GM12878 (cell line): ENCODE measurements around the gene A4GNT. TPM values are rescaled to one million over a fixed set of nuclear protein-coding genes. Genes with fewer than 3 reads are reported as not detected.

ENCODE experiments used
- CBFB ChIP-seq: IDR thresholded peaks from 2 replicates; pipeline ENCODE4 v1.6.1; 2016; ENCODE audit warnings: antibody characterized with exemption, low read depth
- CBX5 ChIP-seq: sonication (generic); IDR thresholded peaks from 2 replicates; pipeline ENCODE4 v1.6.1; 2016; ENCODE audit warnings: low read depth, moderate library complexity, mild to moderate bottlenecking, inconsistent platforms
- CREB1 ChIP-seq: IDR thresholded peaks from 2 replicates; pipeline ENCODE4 v1.6.1; 2012; ENCODE audit warnings: low read depth, mild to moderate bottlenecking, inconsistent platforms
- CREM ChIP-seq: IDR thresholded peaks from 2 replicates; pipeline ENCODE4 v1.6.1; 2014; ENCODE audit warnings: antibody characterized with exemption, low read depth
- FOXK2 ChIP-seq: fragments of 450-650 bp; IDR thresholded peaks from 2 replicates; pipeline ENCODE4 v1.6.1; 2017; ENCODE audit warnings: mild to moderate bottlenecking, moderate library complexity
- IKZF1 ChIP-seq: fragments of 450-650 bp; conservative IDR thresholded peaks from 2 replicates; pipeline ENCODE4 v1.6.1; 2017; ENCODE audit warnings: antibody characterized with exemption, mild to moderate bottlenecking
- IKZF2 ChIP-seq, 2 experiments: fragments of 450-650 bp; IDR thresholded peaks; 2 replicates each; pipeline ENCODE4 v1.6.1; 2017; ENCODE audit warnings: mild to moderate bottlenecking in 2 of 2, moderate library complexity in 2 of 2
- NR2C1 ChIP-seq: fragments of 450-650 bp; IDR thresholded peaks from 2 replicates; pipeline ENCODE4 v1.6.1; 2017; ENCODE audit warnings: antibody characterized with exemption, mild to moderate bottlenecking, moderate library complexity
- POLR2A ChIP-seq: IDR thresholded peaks from 2 replicates; pipeline ENCODE4 v1.6.1; 2011; ENCODE audit warnings: low read depth, mild to moderate bottlenecking, low read length
- SKIL ChIP-seq: fragments of 450-650 bp; IDR thresholded peaks from 2 replicates; pipeline ENCODE4 v1.6.1; 2017; ENCODE audit warnings: mild to moderate bottlenecking, low read depth, inconsistent platforms; ENCODE audit not compliant: poor library complexity, severe bottlenecking
- SMARCA5 ChIP-seq: fragments of 450-650 bp; IDR thresholded peaks from 2 replicates; pipeline ENCODE4 v1.6.1; 2017; ENCODE audit warnings: mild to moderate bottlenecking
- STAT3 ChIP-seq: IDR thresholded peaks from 2 replicates; pipeline ENCODE4 v1.6.1; 2011; ENCODE audit warnings: low read depth, low read length, improper control_type of control experiment
- SUZ12 ChIP-seq: fragments of 200-600 bp; sonication (generic); IDR thresholded peaks from one replicate; pipeline ENCODE4 v1.6.1; 2018; ENCODE audit warnings: antibody characterized with exemption, mild to moderate bottlenecking; ENCODE audit not compliant: unreplicated experiment
- ZZZ3 ChIP-seq: IDR thresholded peaks from 2 replicates; pipeline ENCODE4 v1.6.1; 2011; ENCODE audit warnings: low read depth; ENCODE audit not compliant: control insufficient read depth, insufficient read length
- polyA plus RNA-seq, 11 experiments: library from polyadenylated mRNA; depleted of rRNA in 4 of 11; unstranded in 6 of 11; stranded (reverse) in 5 of 11; fragments of >200 nt; fragmentation: Nextera tagmentation in 4 of 11; fragmentation: Illumina TruSeq in 1 of 11; extraction: Ambion mirVana in 4 of 11; extraction: Trizol in 1 of 11; gene quantifications; 1 replicate in 1 of 11; 2 replicates in 10 of 11; pipeline versions ENCODE4 v1.2.1 to v1.2.3, GENCODE V29; 2011 to 2016; ENCODE audit warnings: inconsistent platforms in 2 of 11, missing spikeins in 2 of 11, low read depth in 1 of 11
- total RNA-seq, 4 experiments: library from RNA; depleted of rRNA in 3 of 4; stranded (reverse); fragments of >200 nt in 3 of 4; fragmentation: Illumina TruSeq in 1 of 4; extraction: Trizol in 1 of 4; gene quantifications; 2 replicates each; pipeline versions ENCODE4 v1.2.1 to v1.2.3, GENCODE V29; 2013 to 2021
- TF ChIP-seq, protein P1 (sequence below): fragments of 450-650 bp; IDR thresholded peaks from 2 replicates; pipeline ENCODE4 v1.6.1; 2018; ENCODE audit warnings: borderline replicate concordance, mild to moderate bottlenecking; ENCODE audit not compliant: partially characterized antibody
- TF ChIP-seq, protein P2 (sequence below): fragments of 450-650 bp; IDR thresholded peaks from 2 replicates; pipeline ENCODE4 v1.6.1; 2017; ENCODE audit warnings: mild to moderate bottlenecking
- TF ChIP-seq, protein P3 (sequence below): fragments of 450-650 bp; IDR thresholded peaks from 2 replicates; pipeline ENCODE4 v1.6.1; 2018; ENCODE audit warnings: mild to moderate bottlenecking, low read depth, moderate library complexity; ENCODE audit not compliant: partially characterized antibody
- TF ChIP-seq, protein P4 (sequence below): fragments of 450-650 bp; formaldehyde crosslinking; IDR thresholded peaks from 2 replicates; pipeline ENCODE4 v1.5.0; 2022; ENCODE audit warnings: mild to moderate bottlenecking, missing genetic modification characterization

A4GNT gene
- total and polyA plus RNA-seq, 10 of the 15 experiments (the other 5 are each of a cell fraction or from before 2014, with no cell fraction given): not detected

DNA sequence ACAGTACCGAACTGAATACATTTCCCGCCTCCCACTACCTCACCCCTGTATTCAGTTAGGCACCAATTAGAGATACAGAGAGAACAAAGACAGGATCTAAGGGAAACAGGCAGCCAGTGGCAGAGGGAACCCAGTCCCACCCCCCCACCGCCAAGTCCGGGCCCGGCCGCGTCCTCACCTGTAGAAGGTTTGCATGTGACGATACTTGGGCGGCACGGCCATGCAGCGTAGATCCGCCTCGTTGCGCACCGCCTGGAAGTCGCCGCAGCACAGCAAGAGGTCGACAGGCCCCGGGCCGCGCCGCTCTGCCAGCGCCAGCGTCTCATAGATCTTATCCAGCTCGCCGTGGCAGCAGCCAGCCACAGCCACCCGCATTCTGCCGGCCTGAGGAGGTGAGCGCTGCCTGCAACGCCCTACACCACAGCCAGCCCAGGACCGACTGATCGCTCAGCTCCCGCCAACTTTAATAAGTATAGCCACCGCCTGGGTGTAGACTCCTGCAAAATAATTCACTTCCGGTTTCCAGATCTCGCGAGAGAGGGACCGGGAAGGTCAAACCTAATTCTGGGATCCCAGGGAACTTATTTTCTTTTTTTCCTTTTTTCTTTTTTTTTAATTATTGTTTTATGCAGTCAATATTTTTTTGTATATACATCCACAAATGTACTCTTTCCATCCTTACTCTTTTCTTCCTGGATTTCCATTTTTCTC, 42.4 kb upstream of the A4GNT start, which contains the start of gene DBR1 (continued):
- TF ChIP-seq, protein P1, sequence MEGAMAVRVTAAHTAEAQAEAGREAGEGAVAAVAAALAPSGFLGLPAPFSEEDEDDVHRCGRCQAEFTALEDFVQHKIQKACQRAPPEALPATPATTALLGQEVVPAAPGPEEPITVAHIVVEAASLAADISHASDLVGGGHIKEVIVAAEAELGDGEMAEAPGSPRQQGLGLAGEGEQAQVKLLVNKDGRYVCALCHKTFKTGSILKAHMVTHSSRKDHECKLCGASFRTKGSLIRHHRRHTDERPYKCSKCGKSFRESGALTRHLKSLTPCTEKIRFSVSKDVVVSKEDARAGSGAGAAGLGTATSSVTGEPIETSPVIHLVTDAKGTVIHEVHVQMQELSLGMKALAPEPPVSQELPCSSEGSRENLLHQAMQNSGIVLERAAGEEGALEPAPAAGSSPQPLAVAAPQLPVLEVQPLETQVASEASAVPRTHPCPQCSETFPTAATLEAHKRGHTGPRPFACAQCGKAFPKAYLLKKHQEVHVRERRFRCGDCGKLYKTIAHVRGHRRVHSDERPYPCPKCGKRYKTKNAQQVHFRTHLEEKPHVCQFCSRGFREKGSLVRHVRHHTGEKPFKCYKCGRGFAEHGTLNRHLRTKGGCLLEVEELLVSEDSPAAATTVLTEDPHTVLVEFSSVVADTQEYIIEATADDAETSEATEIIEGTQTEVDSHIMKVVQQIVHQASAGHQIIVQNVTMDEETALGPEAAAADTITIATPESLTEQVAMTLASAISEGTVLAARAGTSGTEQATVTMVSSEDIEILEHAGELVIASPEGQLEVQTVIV: peak; percentile 42
- peak; percentile 90 for TF ChIP-seq NR2C1
- no peak for TF ChIP-seq FOXK2
- TF ChIP-seq CREM: no peak
- TF ChIP-seq IKZF1: peak; percentile 78
- no peak for TF ChIP-seq SKIL
- TF ChIP-seq IKZF2 (IDR thresholded peaks at IDR 0.05): peak; percentile 21 to 41; a peak in 2 of 4 replicates
- TF ChIP-seq CBX5: 0 out of 2 replicates have a peak, but pooled peaks have one; percentile 67
- no peak for TF ChIP-seq STAT3
- no peak for TF ChIP-seq SUZ12
- TF ChIP-seq, protein P2, sequence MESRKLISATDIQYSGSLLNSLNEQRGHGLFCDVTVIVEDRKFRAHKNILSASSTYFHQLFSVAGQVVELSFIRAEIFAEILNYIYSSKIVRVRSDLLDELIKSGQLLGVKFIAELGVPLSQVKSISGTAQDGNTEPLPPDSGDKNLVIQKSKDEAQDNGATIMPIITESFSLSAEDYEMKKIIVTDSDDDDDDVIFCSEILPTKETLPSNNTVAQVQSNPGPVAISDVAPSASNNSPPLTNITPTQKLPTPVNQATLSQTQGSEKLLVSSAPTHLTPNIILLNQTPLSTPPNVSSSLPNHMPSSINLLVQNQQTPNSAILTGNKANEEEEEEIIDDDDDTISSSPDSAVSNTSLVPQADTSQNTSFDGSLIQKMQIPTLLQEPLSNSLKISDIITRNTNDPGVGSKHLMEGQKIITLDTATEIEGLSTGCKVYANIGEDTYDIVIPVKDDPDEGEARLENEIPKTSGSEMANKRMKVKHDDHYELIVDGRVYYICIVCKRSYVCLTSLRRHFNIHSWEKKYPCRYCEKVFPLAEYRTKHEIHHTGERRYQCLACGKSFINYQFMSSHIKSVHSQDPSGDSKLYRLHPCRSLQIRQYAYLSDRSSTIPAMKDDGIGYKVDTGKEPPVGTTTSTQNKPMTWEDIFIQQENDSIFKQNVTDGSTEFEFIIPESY: no peak
- TF ChIP-seq CREB1: 0 out of 2 replicates have a peak, but pooled peaks have one; percentile 7
- peak; percentile 93 for TF ChIP-seq CBFB
- TF ChIP-seq, protein P3, sequence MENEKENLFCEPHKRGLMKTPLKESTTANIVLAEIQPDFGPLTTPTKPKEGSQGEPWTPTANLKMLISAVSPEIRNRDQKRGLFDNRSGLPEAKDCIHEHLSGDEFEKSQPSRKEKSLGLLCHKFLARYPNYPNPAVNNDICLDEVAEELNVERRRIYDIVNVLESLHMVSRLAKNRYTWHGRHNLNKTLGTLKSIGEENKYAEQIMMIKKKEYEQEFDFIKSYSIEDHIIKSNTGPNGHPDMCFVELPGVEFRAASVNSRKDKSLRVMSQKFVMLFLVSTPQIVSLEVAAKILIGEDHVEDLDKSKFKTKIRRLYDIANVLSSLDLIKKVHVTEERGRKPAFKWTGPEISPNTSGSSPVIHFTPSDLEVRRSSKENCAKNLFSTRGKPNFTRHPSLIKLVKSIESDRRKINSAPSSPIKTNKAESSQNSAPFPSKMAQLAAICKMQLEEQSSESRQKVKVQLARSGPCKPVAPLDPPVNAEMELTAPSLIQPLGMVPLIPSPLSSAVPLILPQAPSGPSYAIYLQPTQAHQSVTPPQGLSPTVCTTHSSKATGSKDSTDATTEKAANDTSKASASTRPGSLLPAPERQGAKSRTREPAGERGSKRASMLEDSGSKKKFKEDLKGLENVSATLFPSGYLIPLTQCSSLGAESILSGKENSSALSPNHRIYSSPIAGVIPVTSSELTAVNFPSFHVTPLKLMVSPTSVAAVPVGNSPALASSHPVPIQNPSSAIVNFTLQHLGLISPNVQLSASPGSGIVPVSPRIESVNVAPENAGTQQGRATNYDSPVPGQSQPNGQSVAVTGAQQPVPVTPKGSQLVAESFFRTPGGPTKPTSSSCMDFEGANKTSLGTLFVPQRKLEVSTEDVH: peak; percentile 78
- peak; percentile 97 for TF ChIP-seq POLR2A
- TF ChIP-seq, protein P4, sequence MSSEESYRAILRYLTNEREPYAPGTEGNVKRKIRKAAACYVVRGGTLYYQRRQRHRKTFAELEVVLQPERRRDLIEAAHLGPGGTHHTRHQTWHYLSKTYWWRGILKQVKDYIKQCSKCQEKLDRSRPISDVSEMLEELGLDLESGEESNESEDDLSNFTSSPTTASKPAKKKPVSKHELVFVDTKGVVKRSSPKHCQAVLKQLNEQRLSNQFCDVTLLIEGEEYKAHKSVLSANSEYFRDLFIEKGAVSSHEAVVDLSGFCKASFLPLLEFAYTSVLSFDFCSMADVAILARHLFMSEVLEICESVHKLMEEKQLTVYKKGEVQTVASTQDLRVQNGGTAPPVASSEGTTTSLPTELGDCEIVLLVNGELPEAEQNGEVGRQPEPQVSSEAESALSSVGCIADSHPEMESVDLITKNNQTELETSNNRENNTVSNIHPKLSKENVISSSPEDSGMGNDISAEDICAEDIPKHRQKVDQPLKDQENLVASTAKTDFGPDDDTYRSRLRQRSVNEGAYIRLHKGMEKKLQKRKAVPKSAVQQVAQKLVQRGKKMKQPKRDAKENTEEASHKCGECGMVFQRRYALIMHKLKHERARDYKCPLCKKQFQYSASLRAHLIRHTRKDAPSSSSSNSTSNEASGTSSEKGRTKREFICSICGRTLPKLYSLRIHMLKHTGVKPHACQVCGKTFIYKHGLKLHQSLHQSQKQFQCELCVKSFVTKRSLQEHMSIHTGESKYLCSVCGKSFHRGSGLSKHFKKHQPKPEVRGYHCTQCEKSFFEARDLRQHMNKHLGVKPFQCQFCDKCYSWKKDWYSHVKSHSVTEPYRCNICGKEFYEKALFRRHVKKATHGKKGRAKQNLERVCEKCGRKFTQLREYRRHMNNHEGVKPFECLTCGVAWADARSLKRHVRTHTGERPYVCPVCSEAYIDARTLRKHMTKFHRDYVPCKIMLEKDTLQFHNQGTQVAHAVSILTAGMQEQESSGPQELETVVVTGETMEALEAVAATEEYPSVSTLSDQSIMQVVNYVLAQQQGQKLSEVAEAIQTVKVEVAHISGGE (CRISPR knock-in tag): no peak
- peak; percentile 89 for TF ChIP-seq SMARCA5
- TF ChIP-seq ZZZ3: no peak
